GM21619 (cell line): ENCODE measurements around the gene TMOD3.

Experiments
- ATAC-seq: cut with Tn5 transposase; IDR thresholded peaks from one replicate; pipeline ENCODE4 v1.9.1; 2021; ENCODE audit not compliant: unreplicated experiment

TMOD3 gene

GRCh38 chr15:51907136-51907862 lies 77.8 kb downstream of the TMOD3 start:
- ATAC-seq: no peak

GRCh38 chr15:51908316-51908715 lies 78.9 kb downstream of the TMOD3 start:
- no peak for ATAC-seq

- ATAC-seq: no peak
These were observed 80.1 kb downstream of the TMOD3 start for GRCh38 chr15:51909584-51909983.

- ATAC-seq: no peak
These were observed 83.1 kb downstream of the TMOD3 start for GRCh38 chr15:51912528-51912927.

- no peak for ATAC-seq
These were observed 88.0 kb downstream of the TMOD3 start for GRCh38 chr15:51917493-51917892.

- no peak for ATAC-seq
These were observed 95.0 kb downstream of the TMOD3 start for GRCh38 chr15:51924156-51925068.

- no peak for ATAC-seq
These were observed 97.4 kb downstream of the TMOD3 start for GRCh38 chr15:51926809-51927208.

- no peak for ATAC-seq
These were observed 101.6 kb downstream of the TMOD3 start for GRCh38 chr15:51931016-51931415.

- ATAC-seq: no peak
These were observed 102.2 kb downstream of the TMOD3 start for GRCh38 chr15:51931638-51932037.

- ATAC-seq: no peak
These were observed 102.7 kb downstream of the TMOD3 start for GRCh38 chr15:51932161-51932560.

- peak; percentile 94 for ATAC-seq
These were observed 106.1 kb downstream of the TMOD3 start for GRCh38 chr15:51935466-51936104.

GRCh38 chr15:51936105-51936478 lies 106.6 kb downstream of the TMOD3 start:
- peak; percentile 9 for ATAC-seq

GRCh38 chr15:51938286-51938685 lies 108.8 kb downstream of the TMOD3 start:
- ATAC-seq: no peak

- no peak for ATAC-seq
These were observed 109.8 kb downstream of the TMOD3 start for GRCh38 chr15:51939216-51939615.

GRCh38 chr15:51947124-51947523 lies 117.7 kb downstream of the TMOD3 start:
- no peak for ATAC-seq

- ATAC-seq: no peak
These were observed 123.4 kb downstream of the TMOD3 start for GRCh38 chr15:51952805-51953204.

GRCh38 chr15:51955504-51955903 lies 126.1 kb downstream of the TMOD3 start:
- no peak for ATAC-seq
